ENCODE measurements around the gene LSR.

DNA sequence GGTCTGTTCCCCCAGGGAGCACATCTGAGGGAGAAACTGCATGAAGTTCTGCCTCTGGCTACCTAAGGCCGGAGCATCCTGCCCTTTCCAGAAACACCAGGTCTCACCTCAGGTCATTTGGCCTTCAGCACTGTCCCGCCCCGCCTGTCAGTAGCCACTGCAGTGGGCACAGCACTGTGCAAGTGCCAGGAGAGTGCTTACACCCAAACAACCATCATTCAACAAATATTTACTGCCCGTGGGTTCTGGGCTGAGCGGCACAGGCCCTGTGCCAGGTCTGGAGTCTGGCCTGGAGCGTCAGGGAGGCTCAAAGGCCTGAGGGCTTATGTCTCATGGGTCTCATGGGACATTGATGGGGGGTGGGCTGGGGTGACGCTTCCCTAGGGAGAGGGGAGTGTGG is 22.7 kb downstream of the LSR start:
- TF ChIP-seq, protein P1, sequence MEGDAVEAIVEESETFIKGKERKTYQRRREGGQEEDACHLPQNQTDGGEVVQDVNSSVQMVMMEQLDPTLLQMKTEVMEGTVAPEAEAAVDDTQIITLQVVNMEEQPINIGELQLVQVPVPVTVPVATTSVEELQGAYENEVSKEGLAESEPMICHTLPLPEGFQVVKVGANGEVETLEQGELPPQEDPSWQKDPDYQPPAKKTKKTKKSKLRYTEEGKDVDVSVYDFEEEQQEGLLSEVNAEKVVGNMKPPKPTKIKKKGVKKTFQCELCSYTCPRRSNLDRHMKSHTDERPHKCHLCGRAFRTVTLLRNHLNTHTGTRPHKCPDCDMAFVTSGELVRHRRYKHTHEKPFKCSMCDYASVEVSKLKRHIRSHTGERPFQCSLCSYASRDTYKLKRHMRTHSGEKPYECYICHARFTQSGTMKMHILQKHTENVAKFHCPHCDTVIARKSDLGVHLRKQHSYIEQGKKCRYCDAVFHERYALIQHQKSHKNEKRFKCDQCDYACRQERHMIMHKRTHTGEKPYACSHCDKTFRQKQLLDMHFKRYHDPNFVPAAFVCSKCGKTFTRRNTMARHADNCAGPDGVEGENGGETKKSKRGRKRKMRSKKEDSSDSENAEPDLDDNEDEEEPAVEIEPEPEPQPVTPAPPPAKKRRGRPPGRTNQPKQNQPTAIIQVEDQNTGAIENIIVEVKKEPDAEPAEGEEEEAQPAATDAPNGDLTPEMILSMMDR (IDR thresholded peaks at IDR 0.05) = no peak
- no peak for TF ChIP-seq POLR2A (IDR thresholded peaks at IDR 0.05)
